Measurements from ENCODE around the gene CLIP4.

GRCh38 chr2:29072971-29073725 is 42.1 kb upstream of the CLIP4 start:
- TF ChIP-seq CTCF (IDR thresholded peaks at IDR 0.05; ENCODE audit: borderline replicate concordance, extremely low read depth, low read length, poor library complexity, severe bottlenecking), result no peak
- no peak for TF ChIP-seq EZH2 (IDR thresholded peaks at IDR 0.05; ENCODE audit: borderline replicate concordance, low read depth, low read length, severe bottlenecking)

Measured in DND-41 (cell line).